NK-92 (cell line): ENCODE data around the gene SPATA32.
A peak's percentile ranks its signal among the peaks of the same experiment; 100 is the strongest.

Source experiments
- DNase-seq: peaks from one replicate; lab custom pipeline; 2025; ENCODE audit not compliant: unreplicated experiment; lab: John Stamatoyannopoulos, UW

The SPATA32 gene

DNA sequence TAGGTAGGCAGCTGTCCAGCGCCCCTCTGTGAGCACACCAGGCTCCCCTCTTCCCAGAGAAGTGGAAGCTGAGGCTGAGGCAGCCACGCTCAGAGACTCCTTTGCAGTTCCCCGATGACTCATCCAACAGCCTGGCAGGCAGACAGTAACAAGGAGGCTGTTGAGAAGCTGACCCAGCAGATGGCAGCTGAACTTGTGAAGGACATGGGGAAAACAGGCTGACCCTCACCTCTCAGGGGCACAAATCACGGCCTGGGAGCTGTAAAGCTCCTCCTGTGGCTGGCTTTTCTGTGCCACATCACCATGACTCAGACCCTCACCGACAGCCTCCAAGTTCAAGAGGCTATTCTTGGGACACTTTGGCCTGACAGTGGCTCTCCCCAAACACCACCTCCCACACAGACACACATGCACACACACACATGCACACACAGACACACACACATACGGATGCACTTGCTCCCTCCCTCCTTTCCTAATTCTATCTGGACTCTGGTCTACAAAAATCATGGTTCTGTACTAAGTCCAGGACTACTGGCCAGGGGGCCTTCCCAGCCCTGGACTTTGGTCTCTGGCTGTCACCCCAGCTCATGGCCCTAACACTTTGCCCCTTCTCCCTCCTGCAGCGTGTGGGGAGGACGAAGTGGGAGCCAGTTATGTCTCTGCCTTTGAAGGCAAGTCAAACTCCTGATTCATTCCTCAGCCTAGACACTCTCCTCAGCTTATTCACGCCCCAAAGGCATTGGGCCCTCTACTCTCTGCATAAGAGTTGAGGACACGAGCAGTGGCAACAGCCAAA, 31.7 kb upstream of the SPATA32 start:
- DNase-seq = no peak

DNA sequence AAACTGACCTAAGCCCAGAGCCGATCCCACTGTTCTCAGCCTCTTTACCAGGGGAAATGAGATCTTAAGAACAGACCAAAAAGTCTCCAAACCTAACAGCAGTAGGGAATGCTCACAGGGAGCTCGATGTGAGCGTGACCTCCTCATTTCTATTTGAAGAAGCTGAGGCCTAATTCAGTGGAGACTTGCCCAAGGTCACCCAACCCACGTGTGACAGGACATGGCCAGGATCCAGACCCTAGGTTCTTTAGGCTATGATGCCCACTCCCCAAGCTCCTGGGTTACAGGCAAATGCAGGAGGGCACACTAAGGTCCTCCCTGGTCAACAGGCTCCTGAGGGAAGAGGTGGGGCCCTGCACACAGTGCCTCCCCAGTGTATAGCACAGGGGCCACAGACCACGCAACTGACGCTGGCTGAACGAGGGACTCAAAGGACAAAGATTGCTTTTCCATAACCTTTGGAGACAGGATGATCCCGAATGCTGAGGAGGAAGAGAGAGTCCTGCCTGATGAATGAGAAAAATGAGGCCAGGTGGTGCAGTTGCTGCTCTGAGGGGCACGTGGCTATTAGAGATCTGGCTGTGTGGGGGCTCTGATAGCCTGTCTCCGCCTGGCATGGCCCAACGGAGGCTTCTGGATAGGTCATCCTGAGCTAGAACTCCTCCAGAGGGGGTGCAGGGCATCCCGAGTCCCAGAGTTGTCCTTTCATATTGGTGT, 31.0 kb upstream of the SPATA32 start:
- no peak for DNase-seq

DNA sequence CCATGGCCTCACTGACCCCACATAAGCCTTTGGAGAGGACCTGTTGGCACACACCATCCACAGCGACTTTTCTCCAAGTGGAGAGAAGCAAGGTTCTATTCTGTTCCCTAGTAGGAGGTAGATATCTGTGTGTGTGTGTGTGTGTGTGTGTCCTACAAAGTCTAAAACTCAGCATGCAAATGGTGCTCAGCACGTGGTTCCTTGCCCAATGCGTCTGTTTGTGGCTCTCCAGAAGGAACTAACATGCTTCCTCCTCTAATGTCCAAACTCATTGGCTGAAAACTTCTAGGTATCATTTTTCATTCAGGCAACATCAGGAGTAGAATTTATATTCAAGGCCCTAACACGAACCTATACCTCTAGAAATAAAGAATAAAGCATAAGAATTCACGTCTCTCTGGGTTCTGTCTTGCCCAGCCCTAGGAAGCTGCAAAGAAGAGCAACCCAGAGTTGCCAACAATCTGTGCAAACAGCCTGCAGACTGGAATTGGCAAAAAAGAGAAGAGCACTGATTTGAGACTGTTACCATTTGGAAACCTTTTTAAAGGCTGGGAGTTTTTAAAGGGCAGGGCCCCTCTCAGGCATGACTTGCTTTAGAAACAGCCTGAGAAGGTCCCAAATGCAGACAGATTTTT, 29.4 kb upstream of the SPATA32 start:
- no peak for DNase-seq

DNA sequence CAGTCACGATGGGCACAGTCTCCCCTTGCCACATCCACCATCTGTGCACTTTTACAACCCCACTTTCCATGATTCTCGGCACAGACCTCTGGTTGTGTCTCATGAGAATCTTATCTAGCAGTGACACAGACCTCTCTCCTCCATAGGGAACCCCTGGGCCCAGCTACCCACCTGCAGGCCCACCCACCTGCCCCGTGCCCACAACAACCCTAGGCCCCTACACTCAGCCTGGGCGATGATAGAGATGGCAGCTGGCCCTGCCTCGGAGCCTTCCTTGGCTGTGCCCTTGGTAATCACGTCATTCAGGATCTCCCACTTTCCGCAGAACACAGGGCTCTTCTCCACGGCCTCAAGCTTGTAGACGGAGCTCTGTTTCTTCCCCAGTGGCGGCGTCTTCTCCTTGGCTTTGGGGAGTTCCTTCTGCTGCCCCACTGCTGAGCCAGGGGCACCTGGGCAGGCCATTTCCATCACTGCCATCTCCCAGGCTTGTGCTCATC, 28.4 kb upstream of the SPATA32 start:
- no peak for DNase-seq

DNA sequence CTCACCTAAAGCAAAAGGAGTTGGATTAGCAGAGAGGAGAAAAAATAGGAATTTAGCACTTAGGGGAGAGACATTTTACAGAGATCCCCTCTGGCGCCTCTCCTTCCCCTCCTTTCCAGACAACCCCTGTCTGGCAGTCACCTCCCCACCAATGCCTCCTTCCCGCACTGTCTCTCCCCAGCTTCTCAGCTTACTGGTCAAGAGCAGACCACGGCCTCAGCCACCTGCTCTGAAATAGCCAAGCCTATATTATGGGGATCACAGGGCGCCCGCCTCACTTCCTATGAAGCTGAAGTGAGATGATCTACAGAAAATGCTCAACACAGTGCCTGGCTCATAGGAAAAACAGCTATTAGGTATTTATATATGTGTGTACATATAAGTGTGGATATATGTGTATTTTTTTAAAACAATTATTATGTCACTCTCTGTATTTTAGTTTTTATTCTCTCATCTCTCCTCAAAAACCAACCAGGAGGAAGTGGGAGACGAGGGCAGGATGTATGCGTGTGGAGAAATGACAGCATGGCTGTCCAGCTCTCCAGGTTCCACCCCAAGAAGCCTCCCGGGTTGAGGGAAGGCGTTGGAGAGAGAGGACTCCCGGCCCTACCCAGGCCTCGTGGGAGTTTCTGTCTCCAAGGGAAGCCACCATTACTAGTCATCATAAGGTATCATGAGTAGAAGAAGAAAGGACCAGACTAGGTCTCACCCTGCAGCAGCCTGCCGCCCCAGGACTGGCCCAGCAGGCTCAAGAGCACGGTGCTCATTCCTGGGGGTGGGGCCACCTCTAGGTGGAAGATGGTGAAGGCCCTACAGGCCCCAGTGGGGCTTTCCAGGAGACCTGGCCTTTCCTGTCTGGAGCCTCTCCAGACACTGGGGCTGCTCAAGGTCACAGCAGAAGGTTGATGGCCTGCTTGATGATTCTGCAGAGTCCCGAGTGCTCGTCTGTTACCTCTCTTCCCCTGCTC, 27.7 kb upstream of the SPATA32 start:
- DNase-seq = no peak

DNA sequence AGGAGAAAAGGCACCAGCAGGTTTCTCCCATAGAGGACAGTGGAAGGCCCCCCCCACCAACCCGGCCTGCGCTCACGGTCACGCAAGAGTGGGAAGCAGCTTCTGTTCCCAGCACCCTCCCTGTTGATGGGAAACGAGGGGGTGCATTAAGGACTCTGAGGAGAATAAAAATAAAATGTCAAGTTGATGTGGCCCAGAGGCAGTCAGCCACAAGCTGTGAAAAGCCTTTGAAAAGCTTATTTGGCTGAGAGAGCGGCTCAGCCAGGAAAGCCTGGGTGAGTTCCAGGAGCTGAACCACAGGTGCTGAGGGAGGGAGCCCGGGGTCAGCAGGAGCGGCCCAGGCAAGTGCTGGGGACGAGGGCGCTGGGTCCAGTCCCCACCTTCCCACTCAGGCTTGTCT, 26.9 kb upstream of the SPATA32 start:
- no peak for DNase-seq

DNA sequence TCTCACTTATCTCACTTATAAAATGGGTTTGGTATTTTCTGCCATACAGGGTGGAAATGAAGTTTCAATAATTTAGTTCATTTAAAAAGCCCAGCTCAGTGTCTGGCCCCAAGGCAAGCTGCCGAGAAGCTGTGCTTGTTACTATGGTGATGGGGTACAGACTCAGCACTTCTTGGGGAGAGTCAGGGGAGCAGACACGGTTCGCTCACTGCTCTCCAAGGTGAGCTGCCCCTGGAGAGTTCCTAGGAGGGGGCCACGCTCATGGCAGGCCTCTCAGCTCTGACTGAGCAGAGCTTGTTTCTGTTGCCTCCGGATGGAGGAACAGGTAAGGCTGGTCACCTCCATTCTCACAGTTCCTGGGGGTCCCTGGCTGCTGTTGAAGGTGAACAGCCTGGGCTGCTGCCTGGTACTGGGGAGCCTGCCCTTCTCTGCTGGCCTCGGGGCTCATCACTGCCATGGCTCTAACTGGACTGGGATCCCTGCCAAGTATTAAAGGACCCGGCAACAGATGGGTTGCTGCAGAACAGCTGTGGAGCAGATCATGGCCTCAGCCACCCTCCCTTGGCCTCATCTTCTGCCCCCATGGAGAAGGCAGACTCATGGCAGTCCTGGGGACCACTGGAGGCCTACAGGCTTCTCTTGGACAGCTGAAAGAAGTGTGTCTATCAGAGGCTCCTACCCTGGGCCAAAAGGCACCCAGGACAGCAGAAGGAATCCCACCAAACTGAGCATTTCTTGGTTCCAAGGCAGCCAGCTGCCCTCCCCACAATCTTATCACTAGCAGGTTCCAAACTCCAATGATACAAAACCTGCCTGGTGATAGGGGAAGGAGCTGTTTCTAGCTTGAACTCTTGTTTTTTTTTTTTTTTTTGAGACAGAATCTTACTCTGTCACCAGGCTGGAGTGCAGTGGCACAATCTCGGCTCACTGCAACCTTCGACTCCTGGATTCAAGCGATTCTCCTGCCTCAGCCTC, 25.9 kb upstream of the SPATA32 start:
- no peak for DNase-seq

DNA sequence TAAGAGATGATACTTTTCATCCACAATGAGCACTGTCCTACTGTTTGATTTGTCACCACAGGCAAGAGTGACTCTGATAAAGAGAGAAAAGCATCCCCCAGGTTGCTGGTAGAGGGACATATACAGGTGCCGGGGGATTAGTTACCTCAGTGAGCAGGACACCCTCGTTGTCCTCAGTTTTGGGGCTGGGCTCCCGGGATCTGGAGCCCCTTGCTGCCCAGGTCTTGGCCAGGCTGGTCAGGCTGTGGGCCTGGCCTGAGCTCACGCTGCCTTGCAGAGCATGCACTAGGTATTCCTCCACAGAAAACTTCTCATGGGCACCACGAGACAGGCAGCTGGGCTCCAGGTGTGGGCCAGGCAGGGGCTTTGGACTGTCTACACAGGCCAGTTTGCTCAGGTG, 24.4 kb upstream of the SPATA32 start:
- DNase-seq = no peak

DNA sequence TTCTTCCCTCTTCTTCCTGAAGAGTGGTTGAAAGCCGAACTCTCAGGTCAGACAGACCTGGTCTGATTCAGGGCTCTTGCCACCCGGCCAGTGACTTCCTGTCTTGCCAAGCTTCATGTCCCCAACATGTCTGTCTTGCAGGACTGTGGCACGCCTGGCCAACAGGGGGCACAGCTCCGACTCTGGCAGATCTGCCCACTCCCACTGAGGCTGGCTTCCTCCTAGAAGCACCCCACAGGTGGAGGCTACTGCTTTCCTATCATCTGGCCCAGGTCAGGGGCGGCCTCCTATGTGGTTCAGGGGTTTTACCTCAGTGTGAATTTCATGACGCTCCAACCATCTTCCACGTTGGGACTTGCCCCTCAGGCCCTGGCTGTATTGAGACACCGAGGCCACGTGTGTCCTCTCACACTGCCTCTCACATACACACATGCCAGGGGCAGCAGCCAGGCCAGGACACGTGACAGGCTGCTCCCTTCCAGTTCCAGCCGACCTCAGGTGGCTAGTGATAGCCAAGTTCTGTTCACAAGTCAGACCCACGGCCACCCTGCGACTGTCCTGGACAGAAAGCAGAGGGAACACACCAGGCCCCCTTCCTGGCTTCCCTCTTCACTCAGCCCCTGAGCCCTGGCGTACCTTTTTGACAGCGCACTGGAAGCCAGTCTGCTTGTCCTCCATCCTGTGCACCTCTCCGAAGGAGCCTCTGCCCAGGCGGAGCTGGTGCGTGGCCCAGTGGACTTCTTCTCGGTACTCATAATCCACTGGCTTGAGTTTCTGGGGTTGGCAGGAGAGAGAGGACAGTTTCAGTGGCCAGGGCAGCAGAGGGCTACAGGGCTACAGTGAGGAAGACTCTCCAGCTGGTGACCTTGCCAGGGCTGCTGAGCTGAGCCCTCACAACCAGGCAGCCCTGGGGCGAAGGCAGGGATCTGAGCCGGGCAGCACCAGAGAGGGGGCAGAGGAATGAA, 22.6 kb upstream of the SPATA32 start:
- DNase-seq = no peak

DNA sequence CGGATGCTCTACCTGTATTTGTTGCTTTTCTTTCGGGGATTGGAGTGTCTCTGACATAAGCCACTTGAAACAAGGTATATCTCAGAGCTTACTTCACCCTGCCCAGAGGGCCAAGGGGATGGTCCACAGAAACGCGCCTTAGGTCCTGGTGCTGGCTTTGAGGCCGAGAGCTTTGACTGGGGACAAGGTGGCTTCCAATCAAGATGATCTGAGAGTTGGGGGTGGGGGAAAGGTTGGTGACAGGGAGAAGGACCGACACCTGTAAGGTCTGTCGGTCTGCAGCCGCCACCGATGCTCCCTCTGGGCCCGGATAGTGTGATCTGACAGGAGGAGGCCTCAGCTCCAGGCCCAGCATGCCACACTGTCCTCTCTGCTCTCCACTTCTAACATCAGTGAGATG, 21.8 kb upstream of the SPATA32 start:
- DNase-seq = no peak

DNA sequence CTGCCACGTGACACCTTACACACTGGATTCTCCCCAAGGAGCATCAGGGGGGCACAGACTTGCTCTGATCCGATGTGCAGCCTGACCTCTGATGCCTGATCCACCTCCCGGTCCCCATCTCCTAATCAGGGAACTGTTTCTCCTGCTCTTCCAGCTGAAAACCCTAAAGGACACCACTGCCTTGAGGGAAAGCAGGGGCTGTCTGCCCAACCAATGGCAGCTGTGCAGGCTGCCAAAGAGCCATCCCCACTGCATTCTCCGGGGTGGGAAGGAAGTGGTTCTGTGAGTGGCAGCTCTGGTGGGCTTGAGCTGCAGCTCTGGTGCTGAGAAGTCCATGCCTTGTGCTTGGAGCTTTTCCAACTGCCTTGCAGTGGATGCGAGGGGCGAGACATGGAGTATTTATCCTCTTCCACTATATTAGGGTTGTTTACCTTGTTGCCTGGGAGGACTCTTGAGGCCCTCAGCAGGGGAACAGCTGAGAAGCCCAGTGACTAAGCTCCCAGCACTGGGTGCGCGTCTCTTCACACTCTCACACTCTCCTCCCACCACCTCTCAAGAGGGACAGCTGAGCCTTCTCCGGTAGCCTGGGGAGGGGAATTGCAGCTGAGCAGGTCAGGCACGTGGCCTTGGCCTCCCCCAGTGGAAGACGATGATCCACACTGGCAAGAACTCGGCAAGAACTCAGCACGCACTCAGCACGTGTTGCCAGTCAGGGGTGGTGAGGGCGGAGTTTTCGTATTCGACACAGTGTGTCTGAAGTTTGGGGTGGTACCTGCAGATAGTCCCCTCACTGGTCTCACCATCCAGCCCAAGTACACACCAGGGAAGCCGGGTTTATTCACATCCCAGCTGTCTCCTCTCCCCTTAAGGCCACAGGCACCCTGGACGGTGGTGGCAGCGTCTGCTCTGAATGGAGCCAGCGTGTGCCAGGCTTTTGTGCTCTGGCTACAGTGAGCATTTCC, 21.1 kb upstream of the SPATA32 start:
- no peak for DNase-seq

DNA sequence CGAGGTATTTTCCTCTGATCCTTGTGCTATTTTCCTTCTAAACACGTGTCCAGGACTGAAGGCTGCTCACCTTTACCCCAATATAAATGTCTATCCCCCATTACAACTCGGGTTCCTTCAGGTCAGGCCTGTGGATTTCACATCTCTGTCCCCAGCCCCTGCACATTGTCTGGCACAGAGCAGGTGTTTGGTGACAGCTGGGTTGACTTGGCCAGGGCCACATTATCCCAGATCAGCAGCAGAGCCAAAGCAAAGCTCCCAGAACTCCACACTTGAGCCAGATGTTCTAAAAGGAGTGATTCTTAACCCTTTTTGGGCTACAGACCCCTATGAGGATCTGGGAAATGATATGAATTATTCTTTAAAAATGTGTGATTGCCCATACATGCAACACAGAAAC, 18.0 kb upstream of the SPATA32 start:
- DNase-seq = no peak

DNA sequence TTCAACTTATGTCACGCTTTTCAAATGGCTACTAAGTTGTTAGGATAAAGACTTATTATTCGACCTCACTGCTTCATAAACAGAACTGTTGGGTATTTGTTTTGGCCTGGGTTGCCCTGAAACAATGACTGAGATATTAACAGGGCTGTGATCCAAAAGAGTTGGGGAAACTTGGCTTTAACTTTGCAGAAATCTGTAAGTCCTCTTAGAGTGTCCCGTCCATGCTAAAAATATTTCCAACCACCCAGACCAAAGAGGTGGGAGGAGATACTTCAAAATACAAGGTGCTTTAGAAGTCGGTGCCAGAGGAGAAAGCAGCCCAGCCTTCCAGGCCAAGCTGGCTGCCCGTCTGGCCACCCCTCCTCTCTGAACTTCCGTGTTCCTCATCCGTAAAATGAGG, 16.1 kb upstream of the SPATA32 start:
- no peak for DNase-seq

DNA sequence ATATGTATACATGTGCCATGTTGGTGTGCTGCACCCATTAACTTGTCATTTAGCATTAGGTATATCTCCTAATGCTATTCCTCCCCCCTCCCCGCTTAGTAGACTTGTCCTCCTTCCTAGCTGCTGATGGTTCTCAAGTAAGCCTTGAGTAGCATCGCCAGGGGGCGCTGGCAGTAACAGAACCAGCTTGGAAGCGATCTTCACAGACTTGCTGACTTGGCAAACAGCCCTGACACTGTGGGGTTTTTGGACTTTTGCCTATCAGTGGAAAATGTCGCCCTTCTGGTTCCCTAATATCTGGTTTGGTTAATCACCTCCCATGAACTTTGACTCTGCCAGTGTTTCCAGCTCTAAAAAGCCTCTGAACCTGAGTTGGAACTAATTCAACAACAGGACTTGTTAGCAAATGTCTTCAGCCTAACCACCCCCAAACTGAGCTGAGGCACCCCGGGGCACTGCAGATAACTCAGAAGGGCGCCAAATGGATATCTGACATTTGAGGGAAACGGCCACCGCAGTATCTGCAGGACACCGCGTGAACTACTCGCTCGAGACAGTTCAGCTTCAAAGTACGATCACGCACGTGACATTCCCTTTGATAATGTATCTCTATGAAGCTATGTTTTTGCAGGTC, 15.4 kb upstream of the SPATA32 start:
- peak; percentile 30 for DNase-seq

DNA sequence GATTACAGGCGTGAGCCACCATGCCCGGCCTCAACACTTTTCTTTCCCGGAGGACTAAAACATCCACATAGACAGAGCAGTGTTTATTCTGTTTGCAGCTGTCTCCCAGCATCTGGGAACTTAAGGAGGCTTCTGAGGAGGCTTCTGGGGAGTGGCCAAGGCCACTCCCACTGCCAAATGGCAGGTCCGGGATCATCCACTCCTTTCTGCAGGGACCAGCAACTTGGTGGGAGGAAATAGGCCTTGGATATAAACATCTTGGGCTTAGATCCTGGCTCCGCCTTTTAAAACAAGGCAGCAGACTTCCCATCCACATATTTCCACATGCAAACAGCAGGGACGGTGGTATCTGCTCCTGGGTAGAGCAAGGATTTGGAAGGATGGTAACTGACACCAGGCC, 14.1 kb upstream of the SPATA32 start:
- no peak for DNase-seq

DNA sequence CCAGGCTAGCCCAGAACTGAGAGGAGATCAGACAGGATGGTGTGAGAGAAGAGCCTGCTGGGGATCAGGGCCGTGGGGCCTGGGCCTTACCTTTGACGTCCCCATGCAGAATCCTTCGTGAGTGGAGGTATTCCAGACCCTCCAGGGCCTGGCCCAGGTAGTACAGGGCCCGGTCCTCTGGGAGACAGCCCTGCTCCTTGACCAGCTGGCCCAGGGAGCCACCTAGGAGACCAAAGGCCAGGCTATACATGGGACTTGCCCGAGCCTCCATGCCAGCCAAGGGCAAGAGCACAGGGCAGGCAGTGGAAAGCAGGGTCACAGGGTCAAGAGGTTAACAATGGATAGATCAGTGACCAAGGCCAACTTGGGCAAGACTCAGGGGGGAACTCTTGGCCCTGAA, 12.1 kb upstream of the SPATA32 start:
- no peak for DNase-seq

DNA sequence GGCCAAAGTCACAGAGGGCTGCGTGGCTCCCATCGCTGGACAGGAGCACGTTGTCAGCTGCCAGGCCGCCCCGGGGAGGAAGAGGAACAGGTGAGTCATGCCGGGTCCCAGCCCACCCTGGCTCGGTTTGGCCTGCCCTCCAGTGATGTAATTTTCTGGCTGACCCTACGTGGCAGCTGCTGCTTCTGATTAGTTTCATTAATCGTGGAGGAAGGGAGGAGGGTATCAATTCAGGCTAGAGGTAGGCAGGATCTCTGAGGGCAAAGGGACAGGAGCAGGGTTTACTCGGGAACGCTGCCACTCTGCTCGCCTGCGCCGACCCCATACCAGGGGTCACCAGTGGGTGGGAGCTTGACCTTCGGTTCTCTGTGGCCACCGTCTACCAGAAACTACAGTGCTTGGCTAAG, 11.7 kb upstream of the SPATA32 start:
- DNase-seq = no peak
